Left lung (tissue), 10 donors: Measurements from ENCODE around the gene SLC27A2. TPM values are rescaled to one million over a fixed set of nuclear protein-coding genes. Genes with fewer than 3 reads are reported as not detected.

Experiments
- ATAC-seq: fragments of 200-7000 bp; cut with Tn5 transposase; one replicate; pipeline ENCODE4 v1.9.1; 2020; ENCODE audit warnings: moderate library complexity
- DNase-seq, 4 donors: peaks; one replicate each; pipeline ENCODE4 v3.0.0-alpha.2; 2013 to 2020
- H3K27ac ChIP-seq, 2 donors: fragments of 200-600 bp; sonication (generic) in 1 of 2; one replicate each; pipeline versions ENCODE4 v1.5.0 to v1.8.0; 2020 to 2021
- H3K27me3 ChIP-seq, 2 donors: fragments of 200-600 bp; sonication (generic) in 1 of 2; one replicate each; pipeline versions ENCODE4 v1.5.0 to v1.8.0; 2020 to 2021
- H3K36me3 ChIP-seq, 2 donors: fragments of 200-600 bp; sonication (generic) in 1 of 2; one replicate each; pipeline versions ENCODE4 v1.5.0 to v1.8.0; 2020 to 2021
- H3K4me1 ChIP-seq, 2 donors: fragments of 200-600 bp; one replicate each; pipeline ENCODE4 v1.8.0; 2021
- H3K4me3 ChIP-seq, 2 donors: fragments of 200-600 bp; sonication (generic) in 1 of 2; one replicate each; pipeline versions ENCODE4 v1.5.0 to v1.8.0; 2020 to 2021; ENCODE audit warnings: mild to moderate bottlenecking in 1 of 2
- H3K9me3 ChIP-seq, 2 donors: fragments of 200-600 bp; sonication (generic) in 1 of 2; one replicate each; pipeline versions ENCODE4 v1.5.0 to v1.8.0; 2020 to 2021
- CTCF ChIP-seq, 2 donors: fragments of 200-600 bp; sonication (generic) in 1 of 2; IDR thresholded peaks; one replicate each; pipeline versions ENCODE4 v1.5.0 to v1.8.0; 2021; ENCODE audit warnings: antibody characterized with exemption in 2 of 2
- intact Hi-C, 2 donors: fragments of 100-400 bp; cut with DNase I; formaldehyde crosslinking; loops; one replicate each; pipeline versions ENCODE4 v1.11.2 to v1.14.2; 2022
- polyA plus RNA-seq, 6 donors: library from polyadenylated mRNA; unstranded; fragments of 120-200 nt; gene quantifications; one replicate each; pipeline ENCODE4 v1.2.1, GENCODE V29; 2013; ENCODE audit not compliant: insufficient read length in 6 of 6
- total RNA-seq, 2 donors: library from RNA; stranded (reverse); fragmentation: NEBNext Ultra II Directional; extraction: Animal tissue kit (Norgen Biotek cat#: 25700); gene quantifications; one replicate each; pipeline ENCODE4 v1.2.1, GENCODE V29; 2021
- donor health status: DM: no; HTN: yes; CAD: no.
- donor health status: DM: no; HTN: no; CAD: no.

The SLC27A2 gene
- total and polyA plus RNA-seq, 8 donors, result 2.0 to 11.3 (median 5.4) TPM

- DNase-seq (no peak), ATAC-seq (no peak)
- no peaks in the 10 kb centered on the region for H3K36me3 ChIP-seq
- no peak for TF ChIP-seq CTCF (IDR thresholded peaks at IDR 0.05)
- no peaks in the 10 kb centered on the region for H3K27me3 ChIP-seq
- no peaks in the 10 kb centered on the region for H3K9me3 ChIP-seq
- no peaks in the 10 kb centered on the region for H3K4me1 ChIP-seq
- no peak overlapping the region for H3K4me3 ChIP-seq
- intact Hi-C loops, result no loop called here
- H3K27ac ChIP-seq, result no peak overlapping the region
These were observed 59.9 kb downstream of the SLC27A2 start for GRCh38 chr15:50241684-50242450.

GRCh38 chr15:50244153-50244552 is 62.2 kb downstream of the SLC27A2 start:
- no peak for ATAC-seq
- no peaks in the 10 kb centered on the region for H3K9me3 ChIP-seq
- H3K27me3 ChIP-seq, result no peaks in the 10 kb centered on the region
- H3K27ac ChIP-seq, result no peak overlapping the region
- no peak for TF ChIP-seq CTCF (IDR thresholded peaks at IDR 0.05)
- no peak overlapping the region for H3K4me3 ChIP-seq
- intact Hi-C loops, result no loop called here
- DNase-seq, result no peak
- H3K36me3 ChIP-seq, result no peaks in the 10 kb centered on the region
- H3K4me1 ChIP-seq, result peaks cover 0 to 16% of the 10 kb centered on the region in 2 donors

GRCh38 chr15:50244959-50245624 is 63.1 kb downstream of the SLC27A2 start:
- intact Hi-C loops, result no loop called here
- ATAC-seq, result no peak
- DNase-seq, result no peak
- no peaks in the 10 kb centered on the region for H3K27me3 ChIP-seq
- no peak overlapping the region for H3K27ac ChIP-seq
- no peak overlapping the region for H3K4me3 ChIP-seq
- H3K9me3 ChIP-seq, result no peaks in the 10 kb centered on the region
- no peak for TF ChIP-seq CTCF (IDR thresholded peaks at IDR 0.05)
- H3K4me1 ChIP-seq, result peaks cover 0 to 16% of the 10 kb centered on the region in 2 donors
- no peaks in the 10 kb centered on the region for H3K36me3 ChIP-seq

GRCh38 chr15:50246631-50247030 is 64.6 kb downstream of the SLC27A2 start:
- DNase-seq (no peak), ATAC-seq (no peak)
- peaks cover 0 to 16% of the 10 kb centered on the region in 2 donors for H3K4me1 ChIP-seq
- no peaks in the 10 kb centered on the region for H3K9me3 ChIP-seq
- no peaks in the 10 kb centered on the region for H3K36me3 ChIP-seq
- no peaks in the 10 kb centered on the region for H3K27me3 ChIP-seq
- intact Hi-C loops, result no loop called here
- no peak overlapping the region for H3K27ac ChIP-seq
- TF ChIP-seq CTCF (IDR thresholded peaks at IDR 0.05), result no peak
- no peak overlapping the region for H3K4me3 ChIP-seq
